Keratinocyte (primary cell): ENCODE results near the gene INSRR.

Experiments used
- EZH2 ChIP-seq: IDR thresholded peaks from one replicate; pipeline ENCODE4 v1.6.1; 2012; ENCODE audit warnings: inconsistent platforms, mild to moderate bottlenecking, low read length, moderate library complexity
- TF ChIP-seq, protein P1 (sequence below), 3 experiments: IDR thresholded peaks in 1 of 3; conservative IDR thresholded peaks in 1 of 3; optimal IDR thresholded peaks in 1 of 3; 2 replicates in 2 of 3; 3 replicates in 1 of 3; pipeline versions ENCODE3 to v1.5.1; 2011; ENCODE audit warnings: low read length in 3 of 3, mild to moderate bottlenecking in 3 of 3, moderate library complexity in 2 of 3, control low read depth in 1 of 3, inconsistent platforms in 1 of 3; ENCODE audit not compliant: insufficient read depth in 2 of 3; ENCODE audit errors: extremely low read depth in 1 of 3

DNA sequence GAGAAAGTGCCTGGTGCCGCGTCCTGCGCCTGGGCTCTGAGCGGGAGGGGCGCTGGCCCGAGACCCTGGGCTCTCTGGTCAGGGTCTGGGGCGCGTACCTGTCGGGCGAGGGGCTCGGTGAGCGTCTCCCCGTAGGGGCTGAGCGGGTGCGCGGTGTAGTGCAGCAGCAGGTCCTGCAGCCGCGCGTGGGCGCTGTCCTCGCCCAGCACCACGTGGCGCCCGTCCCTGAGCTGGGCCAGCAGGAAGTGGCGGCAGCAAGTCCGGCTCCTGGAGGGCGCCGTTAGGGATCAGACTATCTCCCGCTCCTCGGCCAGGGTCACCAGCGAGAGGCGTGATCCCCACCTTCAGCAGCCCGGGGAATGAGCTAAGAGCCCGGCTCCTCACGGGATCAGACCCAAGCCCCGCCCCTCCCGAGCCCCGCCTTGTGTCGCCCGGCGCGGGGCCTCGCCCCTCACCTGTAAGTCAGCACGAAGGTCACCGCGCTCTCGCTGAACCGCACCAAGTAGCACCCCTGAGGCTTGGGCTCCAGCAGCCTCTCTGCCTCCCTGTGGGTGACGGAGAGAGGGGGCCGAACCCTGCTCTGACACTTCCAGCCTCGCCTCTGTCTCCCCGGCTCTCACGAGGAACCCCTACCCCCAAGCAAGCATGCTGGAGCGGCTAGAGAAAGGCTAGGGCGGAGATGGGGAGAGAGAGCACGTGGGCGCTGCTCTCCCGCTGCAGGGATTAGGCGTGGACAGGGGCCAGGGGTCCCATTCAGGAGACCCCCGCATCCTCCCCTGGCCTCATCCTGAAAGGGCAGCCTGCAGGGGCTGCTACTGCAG, 45.0 kb downstream of the INSRR start:
- TF ChIP-seq, protein P1, sequence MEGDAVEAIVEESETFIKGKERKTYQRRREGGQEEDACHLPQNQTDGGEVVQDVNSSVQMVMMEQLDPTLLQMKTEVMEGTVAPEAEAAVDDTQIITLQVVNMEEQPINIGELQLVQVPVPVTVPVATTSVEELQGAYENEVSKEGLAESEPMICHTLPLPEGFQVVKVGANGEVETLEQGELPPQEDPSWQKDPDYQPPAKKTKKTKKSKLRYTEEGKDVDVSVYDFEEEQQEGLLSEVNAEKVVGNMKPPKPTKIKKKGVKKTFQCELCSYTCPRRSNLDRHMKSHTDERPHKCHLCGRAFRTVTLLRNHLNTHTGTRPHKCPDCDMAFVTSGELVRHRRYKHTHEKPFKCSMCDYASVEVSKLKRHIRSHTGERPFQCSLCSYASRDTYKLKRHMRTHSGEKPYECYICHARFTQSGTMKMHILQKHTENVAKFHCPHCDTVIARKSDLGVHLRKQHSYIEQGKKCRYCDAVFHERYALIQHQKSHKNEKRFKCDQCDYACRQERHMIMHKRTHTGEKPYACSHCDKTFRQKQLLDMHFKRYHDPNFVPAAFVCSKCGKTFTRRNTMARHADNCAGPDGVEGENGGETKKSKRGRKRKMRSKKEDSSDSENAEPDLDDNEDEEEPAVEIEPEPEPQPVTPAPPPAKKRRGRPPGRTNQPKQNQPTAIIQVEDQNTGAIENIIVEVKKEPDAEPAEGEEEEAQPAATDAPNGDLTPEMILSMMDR (optimal IDR thresholded peaks at IDR 0.05 in 1 of 3, IDR thresholded peaks at IDR 0.05 in 1 of 3, conservative IDR thresholded peaks at IDR 0.05 in 1 of 3; ENCODE audit: extremely low read depth in 1 of 3, insufficient read depth in 2 of 3, low read length in 3 of 3) = peak; percentile 41 to 80 (median 78)
- TF ChIP-seq EZH2 = no peak
